Esophagus muscularis mucosa (tissue), 4 donors: ENCODE results near the gene MOXD1. TPM values are rescaled to one million over a fixed set of nuclear protein-coding genes. Genes with fewer than 3 reads are reported as not detected.

Source experiments
- DNase-seq: peaks from one replicate; pipeline ENCODE4 v3.0.0-alpha.2; 2017; ENCODE audit errors: extremely low spot score
- H3K27ac ChIP-seq, 4 donors: fragments of 200-600 bp; sonication (generic); replicated peaks in 1 of 4; 1 replicate in 3 of 4; 2 replicates in 1 of 4; pipeline ENCODE4 v1.5.1; 2016 to 2019; ENCODE audit warnings: mild to moderate bottlenecking in 1 of 4
- H3K27me3 ChIP-seq, 4 donors: fragments of 200-600 bp; sonication (generic); one replicate each; pipeline versions ENCODE4 v1.5.1 to v1.6.0; 2016 to 2019
- H3K36me3 ChIP-seq, 4 donors: fragments of 200-600 bp; sonication (generic); one replicate each; pipeline ENCODE4 v1.5.1; 2016 to 2019
- H3K4me1 ChIP-seq, 4 donors: fragments of 200-600 bp; sonication (generic); one replicate each; pipeline ENCODE4 v1.5.1; 2016 to 2019
- H3K4me3 ChIP-seq, 4 donors: fragments of 200-600 bp; sonication (generic); 1 replicate in 2 of 4; 2 replicates in 2 of 4; pipeline ENCODE4 v1.5.1; 2016 to 2019; ENCODE audit warnings: mild to moderate bottlenecking in 4 of 4, moderate library complexity in 1 of 4
- H3K9me3 ChIP-seq, 4 donors: fragments of 200-600 bp; sonication (generic); 1 replicate in 3 of 4; 2 replicates in 1 of 4; pipeline ENCODE4 v1.5.1; 2016 to 2019
- EP300 ChIP-seq: sonication (generic); formaldehyde crosslinking; IDR thresholded peaks from one replicate; pipeline ENCODE4 v1.6.1; 2017; ENCODE audit warnings: antibody characterized with exemption
- POLR2A ChIP-seq: fragments of 450-650 bp; IDR thresholded peaks from one replicate; pipeline ENCODE4 v1.6.1; 2017; ENCODE audit warnings: antibody characterized with exemption, moderate library complexity, mild to moderate bottlenecking, low read depth
- POLR2AphosphoS5 ChIP-seq, 2 donors: sonication (generic); formaldehyde crosslinking; IDR thresholded peaks; one replicate each; pipeline ENCODE4 v1.6.1; 2017; ENCODE audit warnings: antibody characterized with exemption in 2 of 2
- WGBS: methylation state at CpG from one replicate; pipeline ENCODE4 v1.1.5; 2018; 5-methylcytosine and 5-hydroxymethylcytosine counted together
- intact Hi-C: fragments of 100-400 bp; cut with DNase I; formaldehyde crosslinking; loops from one replicate; pipeline ENCODE4 v1.15.1; 2023
- total RNA-seq, 4 donors: library from RNA; depleted of rRNA; stranded (reverse); fragments of >200 nt; gene quantifications; one replicate each; pipeline versions ENCODE4 v1.1.0 to v1.2.1, GENCODE V29; 2016
- TF ChIP-seq, protein P1 (sequence below), 3 experiments: fragments of 200-600 bp in 2 of 3; fragments of 450-650 bp in 1 of 3; sonication (generic) in 2 of 3; IDR thresholded peaks; one replicate each; pipeline ENCODE4 v1.5.1; 2017 to 2019; ENCODE audit warnings: antibody characterized with exemption in 3 of 3, mild to moderate bottlenecking in 2 of 3, moderate library complexity in 1 of 3

Gene MOXD1
- total RNA-seq = 10 to 100 TPM; 14.2 to 32.4 (median 23.6) TPM

DNA sequence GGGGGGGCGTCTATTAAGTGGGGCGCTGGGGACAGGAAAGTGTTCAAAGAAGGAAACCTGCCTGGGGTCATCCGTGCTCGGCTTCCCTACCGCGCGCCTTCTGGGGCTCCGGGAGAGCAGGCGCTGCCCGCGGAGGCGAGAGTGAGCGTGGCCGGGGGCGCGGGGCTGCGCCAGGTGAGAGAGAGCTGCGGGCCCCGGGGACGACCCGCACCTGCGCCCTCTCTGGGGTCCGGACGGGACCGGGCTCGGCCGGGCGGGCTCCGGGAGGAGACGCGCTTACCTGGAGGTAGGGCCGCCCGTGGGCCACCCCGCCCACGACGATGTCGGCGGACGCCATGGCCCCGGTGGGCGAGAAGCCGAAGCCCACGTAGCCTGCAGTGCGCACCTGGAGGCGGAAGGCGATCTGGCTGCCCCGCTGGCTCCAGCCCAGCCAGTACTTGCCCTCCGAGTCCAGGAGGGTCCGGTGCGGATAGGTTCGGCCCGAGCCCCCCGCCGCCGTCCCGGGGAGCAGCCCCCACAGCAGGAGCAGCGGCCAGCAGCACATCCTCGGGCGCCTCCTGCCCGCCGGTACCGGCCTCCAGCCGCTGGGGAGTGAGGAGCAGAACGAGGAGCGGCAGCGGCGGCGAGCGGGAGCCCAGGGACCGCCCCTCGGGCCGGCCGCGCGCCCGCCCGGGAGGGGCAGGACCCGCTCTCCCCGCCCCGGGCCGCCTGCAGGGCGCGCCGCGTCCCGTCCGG is at the start of gene MOXD1:
Gene MOXD1 (minus strand): TSS at position 593 of the 735 bp plus-strand sequence. CDS start 49 bp downstream, at position 544.
- WGBS = 0% methylated on average over 9 of the region's 87 CpGs
- Histone ChIP-seq H3K27me3 (peaks cover 0 to 27% (median 5%) of the 10 kb centered on the region in 4 donors), H3K27ac (peak within 1 kb of the TSS; percentile 75 to 80 (median 78)), H3K9me3 (peaks cover 0 to under 1% (median 0%) of the 10 kb centered on the region in 4 donors), H3K4me1 (peaks cover 4 to 43% (median 20%) of the 10 kb centered on the region in 4 donors), H3K4me3 (peak within 1 kb of the TSS; percentile 68 to 80 (median 77)), H3K36me3 (no peaks in the 10 kb centered on the region)
- no peak for TF ChIP-seq POLR2A
- no peak for TF ChIP-seq EP300
- TF ChIP-seq, protein P1, sequence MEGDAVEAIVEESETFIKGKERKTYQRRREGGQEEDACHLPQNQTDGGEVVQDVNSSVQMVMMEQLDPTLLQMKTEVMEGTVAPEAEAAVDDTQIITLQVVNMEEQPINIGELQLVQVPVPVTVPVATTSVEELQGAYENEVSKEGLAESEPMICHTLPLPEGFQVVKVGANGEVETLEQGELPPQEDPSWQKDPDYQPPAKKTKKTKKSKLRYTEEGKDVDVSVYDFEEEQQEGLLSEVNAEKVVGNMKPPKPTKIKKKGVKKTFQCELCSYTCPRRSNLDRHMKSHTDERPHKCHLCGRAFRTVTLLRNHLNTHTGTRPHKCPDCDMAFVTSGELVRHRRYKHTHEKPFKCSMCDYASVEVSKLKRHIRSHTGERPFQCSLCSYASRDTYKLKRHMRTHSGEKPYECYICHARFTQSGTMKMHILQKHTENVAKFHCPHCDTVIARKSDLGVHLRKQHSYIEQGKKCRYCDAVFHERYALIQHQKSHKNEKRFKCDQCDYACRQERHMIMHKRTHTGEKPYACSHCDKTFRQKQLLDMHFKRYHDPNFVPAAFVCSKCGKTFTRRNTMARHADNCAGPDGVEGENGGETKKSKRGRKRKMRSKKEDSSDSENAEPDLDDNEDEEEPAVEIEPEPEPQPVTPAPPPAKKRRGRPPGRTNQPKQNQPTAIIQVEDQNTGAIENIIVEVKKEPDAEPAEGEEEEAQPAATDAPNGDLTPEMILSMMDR (IDR thresholded peaks at IDR 0.05) = peak in 2 of 3 experiments; percentile 14 to 26
- peak; percentile 50 to 64 for TF ChIP-seq POLR2AphosphoS5 (IDR thresholded peaks at IDR 0.05)
- intact Hi-C loops = no loop called here
- DNase-seq = no peak

DNA sequence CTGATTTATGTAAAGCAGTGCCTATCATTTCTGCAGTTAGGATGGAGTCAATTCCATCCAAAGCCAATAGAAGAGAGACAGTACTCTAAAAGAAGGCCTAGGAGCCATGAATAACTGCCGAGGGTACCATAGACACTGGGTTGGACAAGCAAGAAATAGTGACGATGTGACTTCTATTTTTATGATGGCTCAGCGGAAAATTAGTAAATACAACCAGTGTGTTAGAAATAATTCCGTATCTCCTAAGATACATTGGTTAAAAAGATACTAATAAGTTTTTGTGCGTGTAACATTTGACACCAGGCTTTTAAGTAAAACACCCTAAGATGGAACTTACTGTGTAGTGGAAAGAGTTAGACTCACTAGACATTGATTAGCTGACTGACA is 45.6 kb upstream of the MOXD1 start:
- Histone ChIP-seq H3K27me3 (no peaks in the 10 kb centered on the region), H3K9me3 (peaks cover 0 to 12% (median 8%) of the 10 kb centered on the region in 4 donors), H3K36me3 (peaks cover 0 to 16% (median 0%) of the 10 kb centered on the region in 4 donors), H3K4me3 (no peak overlapping the region), H3K27ac (no peak overlapping the region), H3K4me1 (peaks cover 0 to 8% (median 4%) of the 10 kb centered on the region in 4 donors)
- WGBS = 90% methylated on average over 5 of the region's 5 CpGs
- intact Hi-C loops = no loop called here
- DNase-seq = no peak
- TF ChIP-seq, protein P1 (IDR thresholded peaks at IDR 0.05) = no peak
- TF ChIP-seq POLR2A (no peak), EP300 (no peak), POLR2AphosphoS5 (IDR thresholded peaks at IDR 0.05) (no peak)

DNA sequence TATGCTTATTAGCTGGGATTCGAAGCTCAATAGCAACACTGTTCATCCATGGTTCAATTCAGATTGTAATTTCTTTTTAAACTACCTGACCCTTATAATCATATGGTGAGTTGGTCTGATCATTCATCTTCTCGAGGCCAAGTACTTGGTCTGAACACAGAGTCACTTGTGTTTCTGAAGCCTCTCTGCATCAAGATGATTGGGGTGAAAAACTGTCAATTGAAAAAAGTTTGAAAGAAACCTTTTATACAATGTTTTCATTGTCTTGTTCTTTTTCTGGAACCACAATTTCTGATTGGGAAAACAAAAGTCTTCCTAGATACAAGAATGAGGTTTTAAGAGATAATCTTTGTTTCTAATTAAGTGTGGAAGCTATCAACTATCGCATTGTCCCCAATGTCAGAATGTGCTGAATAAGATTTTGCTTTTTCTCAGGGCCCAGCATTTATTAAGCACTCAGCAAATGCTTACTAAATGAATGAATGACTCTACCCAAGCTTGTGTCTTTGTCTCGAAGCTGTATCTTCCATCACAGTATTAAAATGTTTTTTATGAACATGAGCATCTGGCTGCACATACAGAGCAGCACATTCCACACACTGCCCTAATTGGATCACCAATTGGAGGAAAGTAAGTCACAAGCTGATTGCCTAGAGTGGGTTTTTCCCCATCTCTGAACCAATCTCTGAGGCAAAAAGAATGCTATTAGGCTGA is 45.0 kb upstream of the MOXD1 start:
- no peak overlapping the region for H3K27ac ChIP-seq
- 81% methylated on average over 4 of the region's 4 CpGs for WGBS

DNA sequence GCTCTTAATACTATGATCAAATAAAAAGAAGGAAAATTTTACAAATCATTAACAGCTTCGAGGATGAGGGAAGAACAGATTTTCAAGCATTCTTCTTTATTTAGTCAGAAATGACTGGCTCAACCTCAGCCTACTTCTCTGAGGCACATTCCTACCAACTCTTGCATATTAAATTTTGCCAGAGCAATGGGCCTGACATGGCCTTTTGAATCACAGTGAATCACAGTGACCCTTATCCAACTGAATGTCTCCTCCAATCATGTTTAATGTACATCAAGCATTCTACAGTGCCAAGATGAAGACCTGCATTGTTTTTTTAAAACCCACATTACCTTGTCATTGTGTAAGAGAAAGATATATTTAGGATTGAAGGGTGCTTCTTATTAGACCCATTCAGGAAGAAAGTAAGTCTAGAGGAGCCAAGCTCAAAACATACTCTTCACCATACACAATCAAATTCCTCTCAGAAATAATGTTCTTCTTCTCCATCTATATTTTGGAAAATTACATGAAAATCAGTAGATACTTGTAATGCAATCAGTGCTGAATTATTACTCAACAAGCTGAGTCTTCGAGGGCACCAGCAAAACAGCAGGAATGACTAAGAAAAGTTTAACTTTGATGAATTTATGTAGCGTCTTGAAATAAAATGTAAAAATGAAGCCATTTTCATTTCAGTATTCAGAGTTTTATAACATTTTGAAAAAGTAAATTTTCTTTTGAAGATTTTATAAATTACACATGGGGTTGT is 44.1 kb upstream of the MOXD1 start:
- no peak for DNase-seq
- 81% methylated on average over 3 of the region's 3 CpGs for whole genome bisulfite sequencing
- intact Hi-C loops = no loop called here
- H3K27ac ChIP-seq = no peak overlapping the region
- no peak overlapping the region for H3K4me3 ChIP-seq
- TF ChIP-seq EP300 (no peak), POLR2AphosphoS5 (IDR thresholded peaks at IDR 0.05) (no peak), POLR2A (no peak)
- TF ChIP-seq, protein P1 (IDR thresholded peaks at IDR 0.05) = no peak
- H3K9me3 ChIP-seq = peaks cover 0 to 12% (median 8%) of the 10 kb centered on the region in 4 donors
- H3K4me1 ChIP-seq = peaks cover 0 to 8% (median 4%) of the 10 kb centered on the region in 4 donors
- peaks cover 0 to 4% (median 0%) of the 10 kb centered on the region in 4 donors for H3K36me3 ChIP-seq
- H3K27me3 ChIP-seq = no peaks in the 10 kb centered on the region

More for the DNA sequence above, 45.0 kb upstream of the MOXD1 start:
- DNase-seq = no peak
- intact Hi-C loops = no loop called here
- Histone ChIP-seq H3K4me3 (no peak overlapping the region), H3K36me3 (peaks cover 0 to 10% (median 0%) of the 10 kb centered on the region in 4 donors), H3K4me1 (peaks cover 0 to 8% (median 4%) of the 10 kb centered on the region in 4 donors), H3K9me3 (peaks cover 0 to 12% (median 8%) of the 10 kb centered on the region in 4 donors), H3K27me3 (no peaks in the 10 kb centered on the region)
- TF ChIP-seq EP300 (no peak), POLR2AphosphoS5 (IDR thresholded peaks at IDR 0.05) (no peak), POLR2A (no peak)
- TF ChIP-seq, protein P1 (IDR thresholded peaks at IDR 0.05) = no peak
